Endometrium (tissue), 2 donors: ENCODE measurements around the gene TIE1.

Source experiments
- FAIRE-seq: peaks from 2 replicates; lab custom pipeline; 2012; peaks lifted over from hg19 to GRCh38; lab: Jason Lieb, UNC
- donor health status: control.
- donor health status: control.

TIE1 gene

GRCh38 chr1:43312663-43313515, 12.1 kb downstream of the TIE1 start:
- FAIRE-seq = no peak

- no peak for FAIRE-seq
Measured at GRCh38 chr1:43313771-43314170, 13.0 kb downstream of the TIE1 start.

GRCh38 chr1:43314233-43314632, 13.5 kb downstream of the TIE1 start:
- FAIRE-seq = no peak

- no peak for FAIRE-seq
Measured at GRCh38 chr1:43315481-43315880, 14.7 kb downstream of the TIE1 start.

- FAIRE-seq = no peak
Measured at GRCh38 chr1:43315963-43316737, 15.4 kb downstream of the TIE1 start.

- FAIRE-seq = no peak
Measured at GRCh38 chr1:43316738-43317520, 16.1 kb downstream of the TIE1 start.

- FAIRE-seq = no peak
Measured at GRCh38 chr1:43317817-43318471, 17.2 kb downstream of the TIE1 start.

- FAIRE-seq = no peak
Measured at GRCh38 chr1:43318831-43319230, 18.0 kb downstream of the TIE1 start.

- no peak for FAIRE-seq
Measured at GRCh38 chr1:43319288-43319687, 18.5 kb downstream of the TIE1 start.

GRCh38 chr1:43319766-43320165, 19.0 kb downstream of the TIE1 start:
- no peak for FAIRE-seq

- FAIRE-seq = no peak
Measured at GRCh38 chr1:43321331-43321891, 20.6 kb downstream of the TIE1 start.

GRCh38 chr1:43322506-43322905, 21.7 kb downstream of the TIE1 start:
- no peak for FAIRE-seq

GRCh38 chr1:43324810-43325209, 24.0 kb downstream of the TIE1 start:
- no peak for FAIRE-seq

GRCh38 chr1:43325381-43325780, 24.6 kb downstream of the TIE1 start:
- no peak for FAIRE-seq

- FAIRE-seq = no peak
Measured at GRCh38 chr1:43327549-43328292, 26.9 kb downstream of the TIE1 start.

- FAIRE-seq = no peak
Measured at GRCh38 chr1:43329995-43330751, 29.4 kb downstream of the TIE1 start.

- FAIRE-seq = no peak
Measured at GRCh38 chr1:43331688-43332087, 30.9 kb downstream of the TIE1 start.

GRCh38 chr1:43334453-43335205, 33.8 kb downstream of the TIE1 start:
- FAIRE-seq = no peak

- FAIRE-seq = no peak
Measured at GRCh38 chr1:43337588-43337987, 36.8 kb downstream of the TIE1 start, which contains the start of gene MPL. TSS of gene MPL (plus strand) at chr1:43337818. CDS start at chr1:43337849, 31 bp downstream.
